ENCODE data around the gene RHNO1. TPM values are rescaled to one million over a fixed set of nuclear protein-coding genes. Genes with fewer than 3 reads are reported as not detected.

RHNO1 gene
- total and polyA plus RNA-seq, 2 of the 13 experiments (the other 11 are each of a cell fraction or from before 2014, with no cell fraction given), result 27.2 to 49.6 TPM

DNA sequence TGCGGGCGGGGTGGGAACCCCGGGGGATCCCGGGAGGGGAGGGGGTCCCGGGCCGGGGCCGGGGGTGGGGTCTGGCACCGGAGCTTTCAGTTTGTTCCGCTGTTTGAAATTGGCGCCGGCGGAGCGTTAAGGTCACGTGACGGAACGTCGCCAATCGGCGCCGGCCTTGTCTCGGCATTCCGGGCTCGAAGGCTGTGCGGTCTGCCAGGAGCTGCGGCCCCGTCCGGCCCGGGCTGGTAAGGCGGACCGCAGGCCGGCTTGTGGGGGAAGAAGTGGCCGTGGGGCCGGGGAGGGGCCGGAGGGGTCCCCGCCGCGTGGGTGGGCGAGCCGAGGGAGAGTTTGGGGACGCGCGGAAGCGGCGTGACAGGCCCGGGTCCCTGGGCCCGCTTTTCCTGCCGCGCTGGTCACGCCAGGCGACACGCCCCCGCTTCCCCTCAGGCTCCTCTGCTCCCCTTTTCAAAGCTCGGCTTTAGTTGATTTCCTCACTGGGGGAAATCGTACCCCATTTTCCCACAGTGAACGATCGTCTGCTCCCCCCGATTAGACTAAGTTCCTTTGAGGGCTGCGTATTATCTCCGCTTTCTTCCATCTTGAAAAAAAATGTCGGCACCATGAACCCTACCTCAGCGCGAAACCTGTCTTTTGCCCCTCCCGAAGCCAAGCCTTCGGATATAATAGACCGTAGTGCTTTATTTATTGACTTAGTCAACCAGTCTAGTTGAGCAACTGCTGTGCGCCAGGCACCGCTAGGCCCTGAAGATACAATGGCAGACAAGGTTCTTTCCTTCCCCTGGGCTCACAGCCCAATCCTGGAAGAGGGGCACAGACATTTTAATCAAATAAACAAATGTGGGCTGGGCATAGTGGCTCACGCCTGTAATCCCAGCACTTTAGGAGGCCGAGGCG is at the start of gene RHNO1, which contains the start of gene FOXM1 (continued):
- TF ChIP-seq SMAD9 (CRISPR knock-in tag; IDR thresholded peaks at IDR 0.05) (no peak), ATF7 (IDR thresholded peaks at IDR 0.05) (no peak), ATF7 (CRISPR knock-in tag; IDR thresholded peaks at IDR 0.05) (no peak), ISL2 (CRISPR knock-in tag; IDR thresholded peaks at IDR 0.05) (0 out of 2 replicates have a peak, but pooled peaks have one; percentile 23), ZNF263 (CRISPR knock-in tag; IDR thresholded peaks at IDR 0.05) (no peak), ZNF7 (CRISPR knock-in tag; IDR thresholded peaks at IDR 0.05) (no peak), ARHGAP35 (CRISPR knock-in tag; IDR thresholded peaks at IDR 0.05; ENCODE audit: borderline replicate concordance) (no peak), FOXK1 (CRISPR knock-in tag; IDR thresholded peaks at IDR 0.05; ENCODE audit: borderline replicate concordance, low read depth) (peak; percentile 49; the same call in 1 of the 2 replicates), RAD51 (IDR thresholded peaks at IDR 0.05; ENCODE audit: borderline replicate concordance) (peak; percentile 94), DNMT3B (CRISPR knock-in tag; conservative IDR thresholded peaks at IDR 0.05) (no peak), ZNF746 (CRISPR knock-in tag; IDR thresholded peaks at IDR 0.05) (no peak), ZNF430 (CRISPR knock-in tag; IDR thresholded peaks at IDR 0.05) (peak; percentile 9; the same call in 1 of the 2 replicates), THAP8 (CRISPR knock-in tag; IDR thresholded peaks at IDR 0.05; ENCODE audit: borderline replicate concordance) (0 out of 2 replicates have a peak, but pooled peaks have one; percentile 57), TAF1 (CRISPR knock-in tag; IDR thresholded peaks at IDR 0.05) (peak; percentile 79), ZNF230 (CRISPR knock-in tag; IDR thresholded peaks at IDR 0.05) (no peak), ZSCAN20 (CRISPR knock-in tag; IDR thresholded peaks at IDR 0.05; ENCODE audit: borderline replicate concordance) (no peak), KDM5B (CRISPR knock-in tag; IDR thresholded peaks at IDR 0.05; ENCODE audit: borderline replicate concordance) (no peak), CTCF (CRISPR knock-in tag; IDR thresholded peaks at IDR 0.05) (no peak), ZMYM2 (CRISPR knock-in tag; IDR thresholded peaks at IDR 0.05) (no peak), BHLHE40 (IDR thresholded peaks at IDR 0.05; ENCODE audit: low read length) (peak; percentile 79), REPIN1 (CRISPR knock-in tag; IDR thresholded peaks at IDR 0.05; ENCODE audit: borderline replicate concordance, low read depth) (no peak; the same call in 1 of the 2 replicates), ZNF790 (CRISPR knock-in tag; IDR thresholded peaks at IDR 0.05; ENCODE audit: borderline replicate concordance) (no peak; the same call in 1 of the 2 replicates), CEBPB (IDR thresholded peaks at IDR 0.05; ENCODE audit: borderline replicate concordance, low read depth, low read length) (peak; percentile 69; the same call in 1 of the 2 replicates)
- TF ChIP-seq, protein P1, sequence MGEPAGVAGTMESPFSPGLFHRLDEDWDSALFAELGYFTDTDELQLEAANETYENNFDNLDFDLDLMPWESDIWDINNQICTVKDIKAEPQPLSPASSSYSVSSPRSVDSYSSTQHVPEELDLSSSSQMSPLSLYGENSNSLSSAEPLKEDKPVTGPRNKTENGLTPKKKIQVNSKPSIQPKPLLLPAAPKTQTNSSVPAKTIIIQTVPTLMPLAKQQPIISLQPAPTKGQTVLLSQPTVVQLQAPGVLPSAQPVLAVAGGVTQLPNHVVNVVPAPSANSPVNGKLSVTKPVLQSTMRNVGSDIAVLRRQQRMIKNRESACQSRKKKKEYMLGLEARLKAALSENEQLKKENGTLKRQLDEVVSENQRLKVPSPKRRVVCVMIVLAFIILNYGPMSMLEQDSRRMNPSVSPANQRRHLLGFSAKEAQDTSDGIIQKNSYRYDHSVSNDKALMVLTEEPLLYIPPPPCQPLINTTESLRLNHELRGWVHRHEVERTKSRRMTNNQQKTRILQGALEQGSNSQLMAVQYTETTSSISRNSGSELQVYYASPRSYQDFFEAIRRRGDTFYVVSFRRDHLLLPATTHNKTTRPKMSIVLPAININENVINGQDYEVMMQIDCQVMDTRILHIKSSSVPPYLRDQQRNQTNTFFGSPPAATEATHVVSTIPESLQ (CRISPR knock-in tag; conservative IDR thresholded peaks at IDR 0.05), result no peak
- TF ChIP-seq, protein P2, sequence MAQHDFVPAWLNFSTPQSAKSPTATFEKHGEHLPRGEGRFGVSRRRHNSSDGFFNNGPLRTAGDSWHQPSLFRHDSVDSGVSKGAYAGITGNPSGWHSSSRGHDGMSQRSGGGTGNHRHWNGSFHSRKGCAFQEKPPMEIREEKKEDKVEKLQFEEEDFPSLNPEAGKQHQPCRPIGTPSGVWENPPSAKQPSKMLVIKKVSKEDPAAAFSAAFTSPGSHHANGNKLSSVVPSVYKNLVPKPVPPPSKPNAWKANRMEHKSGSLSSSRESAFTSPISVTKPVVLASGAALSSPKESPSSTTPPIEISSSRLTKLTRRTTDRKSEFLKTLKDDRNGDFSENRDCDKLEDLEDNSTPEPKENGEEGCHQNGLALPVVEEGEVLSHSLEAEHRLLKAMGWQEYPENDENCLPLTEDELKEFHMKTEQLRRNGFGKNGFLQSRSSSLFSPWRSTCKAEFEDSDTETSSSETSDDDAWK (CRISPR knock-in tag; IDR thresholded peaks at IDR 0.05), result no peak
